ENCODE results near the gene POU6F2.

DNA sequence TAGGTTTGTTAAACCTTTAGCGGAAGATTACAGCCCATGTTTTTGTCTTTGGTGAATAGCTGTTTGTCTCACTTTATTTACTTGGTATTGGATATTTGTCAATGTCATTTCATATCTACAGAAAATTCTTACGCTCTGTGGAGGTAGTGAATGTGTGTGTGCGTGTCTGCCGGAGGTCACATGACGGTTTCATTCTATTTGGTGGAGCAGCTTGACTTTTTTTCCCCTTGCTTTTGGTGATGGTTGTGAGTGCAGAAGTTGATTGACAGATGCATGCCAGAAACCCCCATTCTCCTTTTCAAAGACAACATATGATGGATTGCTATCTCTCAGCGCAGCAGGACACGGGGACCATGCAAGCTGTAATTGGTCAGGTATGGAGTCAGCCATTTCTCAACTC is at the start of gene POU6F2:
- TF ChIP-seq, protein P1, sequence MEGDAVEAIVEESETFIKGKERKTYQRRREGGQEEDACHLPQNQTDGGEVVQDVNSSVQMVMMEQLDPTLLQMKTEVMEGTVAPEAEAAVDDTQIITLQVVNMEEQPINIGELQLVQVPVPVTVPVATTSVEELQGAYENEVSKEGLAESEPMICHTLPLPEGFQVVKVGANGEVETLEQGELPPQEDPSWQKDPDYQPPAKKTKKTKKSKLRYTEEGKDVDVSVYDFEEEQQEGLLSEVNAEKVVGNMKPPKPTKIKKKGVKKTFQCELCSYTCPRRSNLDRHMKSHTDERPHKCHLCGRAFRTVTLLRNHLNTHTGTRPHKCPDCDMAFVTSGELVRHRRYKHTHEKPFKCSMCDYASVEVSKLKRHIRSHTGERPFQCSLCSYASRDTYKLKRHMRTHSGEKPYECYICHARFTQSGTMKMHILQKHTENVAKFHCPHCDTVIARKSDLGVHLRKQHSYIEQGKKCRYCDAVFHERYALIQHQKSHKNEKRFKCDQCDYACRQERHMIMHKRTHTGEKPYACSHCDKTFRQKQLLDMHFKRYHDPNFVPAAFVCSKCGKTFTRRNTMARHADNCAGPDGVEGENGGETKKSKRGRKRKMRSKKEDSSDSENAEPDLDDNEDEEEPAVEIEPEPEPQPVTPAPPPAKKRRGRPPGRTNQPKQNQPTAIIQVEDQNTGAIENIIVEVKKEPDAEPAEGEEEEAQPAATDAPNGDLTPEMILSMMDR (IDR thresholded peaks at IDR 0.05), result no peak
- TF ChIP-seq POLR2A (IDR thresholded peaks at IDR 0.05), result no peak
